ENCODE data around the gene CLK2. TPM values are rescaled to one million over a fixed set of nuclear protein-coding genes. Genes with fewer than 3 reads are reported as not detected.
"Not testable (repeated sequence)": the region's sequence is repeated elsewhere in the genome, so short reads cannot be mapped to it uniquely, and the experiment has no call there.

Gene CLK2
- total RNA-seq, 2 experiments from 2014 or later, result 48.1 to 49.8 TPM

GRCh38 chr1:155227261-155228095 lies 45.8 kb downstream of the CLK2 start:
- H3K27ac Mint-ChIP-seq, result peak overlapping the region; percentile 74
- H3K4me3 Mint-ChIP-seq, result peak overlapping the region; percentile 72
- peaks cover 26% of the 10 kb centered on the region for H3K4me1 Mint-ChIP-seq (ENCODE audit: low read depth)
- H3K27me3 Mint-ChIP-seq, result no peaks in the 10 kb centered on the region
- Histone ChIP-seq H3K27me3 (ENCODE audit: control insufficient read depth in 1 of 2, insufficient read depth in 2 of 2, low read length in 2 of 2) (no peaks in the 10 kb centered on the region), H3K27ac (ENCODE audit: low read depth in 1 of 2, low read length in 2 of 2) (peak overlapping the region; percentile 82 to 87), H3K4me3 (ENCODE audit: low read length) (peak overlapping the region; percentile 75), H3K9me3 (ENCODE audit: control insufficient read depth in 1 of 2, insufficient read depth in 1 of 2, low read length in 2 of 2) (no peaks in the 10 kb centered on the region), H3K4me1 (ENCODE audit: insufficient read depth, low read length) (peaks cover 25% of the 10 kb centered on the region), H3K36me3 (ENCODE audit: insufficient read depth, low read length) (peaks cover 4% of the 10 kb centered on the region)
- peak; percentile 93 for ATAC-seq (ENCODE audit: poor library complexity)
- H3K9me3 Mint-ChIP-seq, result no peaks in the 10 kb centered on the region
- H3K36me3 Mint-ChIP-seq (ENCODE audit: low read depth), result no peaks in the 10 kb centered on the region
- intact Hi-C loops (cut with DNase I, micrococcal nuclease), result loop anchor here (1.0 to 5.0 kb wide), 5 partner anchors 15 to 137 kb away; no protein-coding TSS in a partner anchor
- CTCF ChIA-PET, result interaction anchor here (0.9 to 3.3 kb wide), 14 partner anchors 13 to 143 kb away, joined by 3 to 23 read pairs (median 4); partner anchors contain the start of genes KRTCAP2, MTX1 and TRIM46
- POLR2A ChIA-PET, result interaction anchor here (0.9 to 3.4 kb wide), 12 partner anchors 8 to 97 kb away, joined by 3 to 42 read pairs (median 5); partner anchors contain the start of genes KRTCAP2, MTX1 and THBS3
- DNase-seq, result peak; percentile 96 to 100 (median 98)
- no peak for TF ChIP-seq CTCF (IDR thresholded peaks at IDR 0.05)

GRCh38 chr1:155226910-155227260 lies 46.4 kb downstream of the CLK2 start:
- H3K27ac ChIP-seq (ENCODE audit: low read depth in 1 of 2, low read length in 2 of 2), result peak overlapping the region; percentile 82 to 87
- peak overlapping the region; percentile 75 for H3K4me3 ChIP-seq (ENCODE audit: low read length)
- H3K9me3 Mint-ChIP-seq, result no peaks in the 10 kb centered on the region
- intact Hi-C loops (cut with DNase I, micrococcal nuclease), result loop anchor here (1.0 to 5.0 kb wide), 6 partner anchors 17 to 136 kb away; partner anchors contain the start of gene THBS3 (in 2 of the 2)
- H3K27me3 ChIP-seq (ENCODE audit: control insufficient read depth in 1 of 2, insufficient read depth in 2 of 2, low read length in 2 of 2), result no peaks in the 10 kb centered on the region
- ATAC-seq (ENCODE audit: poor library complexity), result peak; percentile 2
- peak overlapping the region; percentile 74 for H3K27ac Mint-ChIP-seq
- peak; percentile 66 for TF ChIP-seq CTCF (IDR thresholded peaks at IDR 0.05)
- no peaks in the 10 kb centered on the region for H3K36me3 Mint-ChIP-seq (ENCODE audit: low read depth)
- H3K9me3 ChIP-seq (ENCODE audit: control insufficient read depth in 1 of 2, insufficient read depth in 1 of 2, low read length in 2 of 2), result no peaks in the 10 kb centered on the region
- POLR2A ChIA-PET, result interaction anchor here (0.9 to 3.4 kb wide), 12 partner anchors 8 to 97 kb away, joined by 3 to 42 read pairs (median 5); partner anchors contain the start of genes KRTCAP2, MTX1 and THBS3
- peak overlapping the region; percentile 72 for H3K4me3 Mint-ChIP-seq
- peaks cover 4% of the 10 kb centered on the region for H3K36me3 ChIP-seq (ENCODE audit: insufficient read depth, low read length)
- peaks cover 26% of the 10 kb centered on the region for H3K4me1 Mint-ChIP-seq (ENCODE audit: low read depth)
- peak in 3 of 14 experiments; percentile 23 to 44 (median 40) for DNase-seq
- CTCF ChIA-PET, result interaction anchor here (0.9 to 3.3 kb wide), 14 partner anchors 14 to 142 kb away, joined by 3 to 23 read pairs (median 4); partner anchors contain the start of genes KRTCAP2, MTX1 and TRIM46
- H3K4me1 ChIP-seq (ENCODE audit: insufficient read depth, low read length), result peaks cover 25% of the 10 kb centered on the region
- no peaks in the 10 kb centered on the region for H3K27me3 Mint-ChIP-seq

GRCh38 chr1:155226188-155226909 lies 47.0 kb downstream of the CLK2 start:
- Mint-ChIP-seq H3K9me3 (no peaks in the 10 kb centered on the region), H3K4me3 (peak overlapping the region; percentile 72), H3K36me3 (ENCODE audit: low read depth) (no peaks in the 10 kb centered on the region), H3K4me1 (ENCODE audit: low read depth) (peaks cover 26% of the 10 kb centered on the region), H3K27ac (peak overlapping the region; percentile 74), H3K27me3 (no peaks in the 10 kb centered on the region)
- DNase-seq (peak; percentile 70 to 96 (median 88)), ATAC-seq (ENCODE audit: poor library complexity) (peak; percentile 57)
- ChIA-PET POLR2A (interaction anchor here (0.9 to 3.4 kb wide), 12 partner anchors 7 to 98 kb away, joined by 3 to 42 read pairs (median 5); partner anchors contain the start of genes KRTCAP2, MTX1 and THBS3), CTCF (interaction anchor here (0.8 to 3.3 kb wide), 15 partner anchors 15 to 142 kb away, joined by 3 to 23 read pairs (median 3); partner anchors contain the start of genes KRTCAP2, MTX1 and TRIM46)
- TF ChIP-seq CTCF (IDR thresholded peaks at IDR 0.05), result peak; percentile 81
- Histone ChIP-seq H3K4me3 (ENCODE audit: low read length) (peak overlapping the region; percentile 75), H3K27ac (ENCODE audit: low read depth in 1 of 2, low read length in 2 of 2) (peak overlapping the region; percentile 82 to 87), H3K9me3 (ENCODE audit: control insufficient read depth in 1 of 2, insufficient read depth in 1 of 2, low read length in 2 of 2) (no peaks in the 10 kb centered on the region), H3K36me3 (ENCODE audit: insufficient read depth, low read length) (peaks cover 4% of the 10 kb centered on the region), H3K4me1 (ENCODE audit: insufficient read depth, low read length) (peaks cover 25% of the 10 kb centered on the region), H3K27me3 (ENCODE audit: control insufficient read depth in 1 of 2, insufficient read depth in 2 of 2, low read length in 2 of 2) (no peaks in the 10 kb centered on the region)
- intact Hi-C loops (cut with DNase I, micrococcal nuclease), result loop anchor here (1.0 to 5.0 kb wide), 5 partner anchors 19 to 136 kb away; partner anchors contain the start of gene THBS3 (in 2 of the 2)

GRCh38 chr1:155225404-155225759 lies 47.9 kb downstream of the CLK2 start:
- intact Hi-C loops (cut with DNase I, micrococcal nuclease), result loop anchor here (5.0 kb wide), 2 partner anchors 33 to 133 kb away; no protein-coding TSS in a partner anchor
- H3K36me3 Mint-ChIP-seq (ENCODE audit: low read depth); ATAC-seq (ENCODE audit: poor library complexity); H3K4me3 Mint-ChIP-seq; H3K27ac ChIP-seq (ENCODE audit: low read depth in 1 of 2, low read length in 2 of 2); H3K36me3 ChIP-seq (ENCODE audit: insufficient read depth, low read length); H3K9me3 ChIP-seq (ENCODE audit: control insufficient read depth in 1 of 2, insufficient read depth in 1 of 2, low read length in 2 of 2); H3K27me3 Mint-ChIP-seq; DNase-seq; H3K4me3 ChIP-seq (ENCODE audit: low read length); H3K27ac Mint-ChIP-seq; H3K27me3 ChIP-seq (ENCODE audit: control insufficient read depth in 1 of 2, insufficient read depth in 2 of 2, low read length in 2 of 2); H3K9me3 Mint-ChIP-seq: not testable (repeated sequence)
- POLR2A ChIA-PET, result interaction anchor here (2.5 to 3.4 kb wide), 2 partner anchors 19 to 31 kb away, joined by 8 to 16 read pairs; no protein-coding TSS in a partner anchor
- H3K4me1 ChIP-seq (ENCODE audit: insufficient read depth, low read length), result peaks cover 28% of the 10 kb centered on the region
- peaks cover 26% of the 10 kb centered on the region for H3K4me1 Mint-ChIP-seq (ENCODE audit: low read depth)
- CTCF ChIA-PET, result interaction anchor here (0.8 to 1.5 kb wide), 2 partner anchors 21 to 58 kb away, joined by 3 read pairs; no protein-coding TSS in a partner anchor

Data from CD4-positive, alpha-beta T cell (primary cell).